Measurements from ENCODE around the gene R3HDM1.

DNA sequence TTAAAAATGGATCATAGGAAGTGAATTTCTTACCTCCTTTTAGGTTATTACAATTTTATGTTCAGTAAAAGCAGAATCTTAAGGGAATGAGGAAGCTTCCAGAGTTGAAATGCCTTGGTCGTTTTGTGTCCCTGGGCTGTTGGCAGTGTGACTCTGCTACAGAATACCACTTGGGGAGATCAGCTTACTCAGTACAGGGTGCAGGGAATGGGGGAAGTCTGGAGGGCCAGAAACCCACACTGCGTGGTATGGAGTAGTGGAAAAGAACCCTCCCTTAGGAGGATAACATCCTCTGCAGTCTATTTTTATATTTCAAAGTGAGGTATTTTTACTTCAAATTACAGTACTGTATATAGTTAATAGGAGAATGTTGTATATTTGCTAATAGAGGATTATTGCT, 51.1 kb downstream of the R3HDM1 start:
- TF ChIP-seq, protein P1, sequence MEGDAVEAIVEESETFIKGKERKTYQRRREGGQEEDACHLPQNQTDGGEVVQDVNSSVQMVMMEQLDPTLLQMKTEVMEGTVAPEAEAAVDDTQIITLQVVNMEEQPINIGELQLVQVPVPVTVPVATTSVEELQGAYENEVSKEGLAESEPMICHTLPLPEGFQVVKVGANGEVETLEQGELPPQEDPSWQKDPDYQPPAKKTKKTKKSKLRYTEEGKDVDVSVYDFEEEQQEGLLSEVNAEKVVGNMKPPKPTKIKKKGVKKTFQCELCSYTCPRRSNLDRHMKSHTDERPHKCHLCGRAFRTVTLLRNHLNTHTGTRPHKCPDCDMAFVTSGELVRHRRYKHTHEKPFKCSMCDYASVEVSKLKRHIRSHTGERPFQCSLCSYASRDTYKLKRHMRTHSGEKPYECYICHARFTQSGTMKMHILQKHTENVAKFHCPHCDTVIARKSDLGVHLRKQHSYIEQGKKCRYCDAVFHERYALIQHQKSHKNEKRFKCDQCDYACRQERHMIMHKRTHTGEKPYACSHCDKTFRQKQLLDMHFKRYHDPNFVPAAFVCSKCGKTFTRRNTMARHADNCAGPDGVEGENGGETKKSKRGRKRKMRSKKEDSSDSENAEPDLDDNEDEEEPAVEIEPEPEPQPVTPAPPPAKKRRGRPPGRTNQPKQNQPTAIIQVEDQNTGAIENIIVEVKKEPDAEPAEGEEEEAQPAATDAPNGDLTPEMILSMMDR (IDR thresholded peaks at IDR 0.05) = no peak
- no peak for TF ChIP-seq POLR2A (IDR thresholded peaks at IDR 0.05)

Data from vagina (tissue), 2 donors.